ENCODE data around the gene PPHLN1.

PPHLN1 gene

GRCh38 chr12:42472376-42472775, 146.4 kb downstream of the PPHLN1 start:
- ATAC-seq, result no peak
- TF ChIP-seq OSR1 (CRISPR knock-in tag; IDR thresholded peaks at IDR 0.05), result no peak
- TF ChIP-seq ARNTL (CRISPR knock-in tag; IDR thresholded peaks at IDR 0.05; ENCODE audit: borderline replicate concordance, low read depth), result no peak
- TF ChIP-seq GLIS3 (CRISPR knock-in tag; IDR thresholded peaks at IDR 0.05), result no peak
- TF ChIP-seq ZNF565 (CRISPR knock-in tag; conservative IDR thresholded peaks at IDR 0.05; ENCODE audit: low read depth), result no peak
- TF ChIP-seq CREB5 (CRISPR knock-in tag; IDR thresholded peaks at IDR 0.05; ENCODE audit: low read depth), result no peak
- no peak for TF ChIP-seq ZC3H10 (CRISPR knock-in tag; IDR thresholded peaks at IDR 0.05)
- TF ChIP-seq BACH2 (CRISPR knock-in tag; IDR thresholded peaks at IDR 0.05; ENCODE audit: borderline replicate concordance), result no peak
- no peak for TF ChIP-seq ESRRG (CRISPR knock-in tag; IDR thresholded peaks at IDR 0.05)
- no peak for TF ChIP-seq RARB (CRISPR knock-in tag; IDR thresholded peaks at IDR 0.05)
- TF ChIP-seq ZNF8 (CRISPR knock-in tag; IDR thresholded peaks at IDR 0.05), result no peak
- TF ChIP-seq POU6F1 (CRISPR knock-in tag; IDR thresholded peaks at IDR 0.05; ENCODE audit: borderline replicate concordance, low read depth), result no peak
- TF ChIP-seq SNAI2 (CRISPR knock-in tag; IDR thresholded peaks at IDR 0.05), result no peak
- no peak for TF ChIP-seq ZFP3 (CRISPR knock-in tag; IDR thresholded peaks at IDR 0.05)
- TF ChIP-seq PATZ1 (CRISPR knock-in tag; IDR thresholded peaks at IDR 0.05; ENCODE audit: borderline replicate concordance), result no peak
- TF ChIP-seq TSHZ2 (CRISPR knock-in tag; IDR thresholded peaks at IDR 0.05), result no peak
- no peak for TF ChIP-seq ISL1 (CRISPR knock-in tag; IDR thresholded peaks at IDR 0.05)
- no peak for TF ChIP-seq ZFP30 (CRISPR knock-in tag; IDR thresholded peaks at IDR 0.05)

GRCh38 chr12:42473130-42473529, 147.2 kb downstream of the PPHLN1 start:
- TF ChIP-seq OSR1 (CRISPR knock-in tag; IDR thresholded peaks at IDR 0.05), result no peak
- TF ChIP-seq ISL1 (CRISPR knock-in tag; IDR thresholded peaks at IDR 0.05), result no peak
- TF ChIP-seq ZC3H10 (CRISPR knock-in tag; IDR thresholded peaks at IDR 0.05), result no peak
- no peak for TF ChIP-seq TSHZ2 (CRISPR knock-in tag; IDR thresholded peaks at IDR 0.05)
- TF ChIP-seq SNAI2 (CRISPR knock-in tag; IDR thresholded peaks at IDR 0.05), result no peak
- no peak for TF ChIP-seq RARB (CRISPR knock-in tag; IDR thresholded peaks at IDR 0.05)
- TF ChIP-seq TOX (CRISPR knock-in tag; IDR thresholded peaks at IDR 0.05; ENCODE audit: borderline replicate concordance), result no peak
- no peak for TF ChIP-seq GLIS3 (CRISPR knock-in tag; IDR thresholded peaks at IDR 0.05)
- ATAC-seq, result no peak

GRCh38 chr12:42473561-42473960, 147.6 kb downstream of the PPHLN1 start:
- no peak for ATAC-seq
- TF ChIP-seq GLIS3 (CRISPR knock-in tag; IDR thresholded peaks at IDR 0.05) (no peak), ESRRG (CRISPR knock-in tag; IDR thresholded peaks at IDR 0.05) (no peak), TCF4 (CRISPR knock-in tag; IDR thresholded peaks at IDR 0.05; ENCODE audit: borderline replicate concordance) (no peak), POU6F1 (CRISPR knock-in tag; IDR thresholded peaks at IDR 0.05; ENCODE audit: borderline replicate concordance, low read depth) (no peak), TSHZ2 (CRISPR knock-in tag; IDR thresholded peaks at IDR 0.05) (no peak), ZNF565 (CRISPR knock-in tag; conservative IDR thresholded peaks at IDR 0.05; ENCODE audit: low read depth) (no peak), CSRNP3 (CRISPR knock-in tag; IDR thresholded peaks at IDR 0.05) (no peak), ZNF8 (CRISPR knock-in tag; IDR thresholded peaks at IDR 0.05) (no peak), ISL1 (CRISPR knock-in tag; IDR thresholded peaks at IDR 0.05) (no peak)

Measured in SK-N-SH treated with all-trans-retinoic acid at 6 μM for 48 hours (cell line).